Measurements from ENCODE around the gene UBXN7.
"Not testable (repeated sequence)": the region's sequence is repeated elsewhere in the genome, so short reads cannot be mapped to it uniquely, and the experiment has no call there.

The UBXN7 gene

GRCh38 chr3:196302551-196302950 lies 129.7 kb downstream of the UBXN7 start:
- TF ChIP-seq SPI1 (IDR thresholded peaks at IDR 0.05; ENCODE audit: low read depth, low read length) = peak; percentile 54; the same call in 1 of the 2 replicates
- not testable (repeated sequence) for DNase-seq (ENCODE audit: insufficient read length, low spot score); FAIRE-seq

GRCh38 chr3:196298521-196298920 lies 133.7 kb downstream of the UBXN7 start:
- TF ChIP-seq PAX5 (IDR thresholded peaks at IDR 0.05; ENCODE audit: insufficient read depth, low read length, severe bottlenecking) = no peak
- no peak for TF ChIP-seq TAF1 (IDR thresholded peaks at IDR 0.05; ENCODE audit: low read depth, low read length)
- TF ChIP-seq POLR2A (IDR thresholded peaks at IDR 0.05; ENCODE audit: low read depth, low read length) = no peak
- no peak for DNase-seq (ENCODE audit: insufficient read length, low spot score)
- no peak for FAIRE-seq
